Stimulated activated CD8-positive, alpha-beta memory T cell treated with anti-CD3 and anti-CD28 coated beads, Interleukin-15, amount 100 ng/mL, for 48 hours (primary cell): ENCODE results near the gene BCAS4.
"Not testable (repeated sequence)": the region's sequence is repeated elsewhere in the genome, so short reads cannot be mapped to it uniquely, and the experiment has no call there.

Experiments
- DNase-seq, 2 donors: peaks; one replicate each; pipeline ENCODE4 v3.0.0-alpha.2; 2020; ENCODE audit warnings: low read depth in 2 of 2

Gene BCAS4

GRCh38 chr20:50876063-50876685, 81.3 kb downstream of the BCAS4 start:
- DNase-seq = no peak

DNA sequence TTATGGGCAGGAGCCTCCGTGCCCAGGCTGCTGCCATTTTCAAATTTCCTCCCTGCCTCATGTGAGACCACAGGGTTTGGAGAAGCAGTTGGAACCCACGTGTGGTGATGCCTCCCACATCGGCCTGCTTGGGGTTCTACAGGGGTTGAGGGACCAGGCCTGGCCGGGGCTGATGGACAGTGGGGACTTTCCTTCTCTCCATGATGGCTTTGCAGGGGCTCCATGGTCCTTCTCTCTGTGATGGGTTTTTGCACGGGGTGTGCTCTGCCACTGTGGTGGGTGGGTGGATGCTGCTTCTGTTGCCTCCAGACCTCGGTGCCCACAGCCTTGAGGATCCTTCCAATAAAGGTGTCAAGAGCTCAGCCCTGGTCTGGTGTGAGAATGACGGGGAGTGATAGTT, 82.0 kb downstream of the BCAS4 start:
- no peak for DNase-seq

- DNase-seq = no peak
These were observed 82.4 kb downstream of the BCAS4 start for GRCh38 chr20:50877232-50877743.

DNA sequence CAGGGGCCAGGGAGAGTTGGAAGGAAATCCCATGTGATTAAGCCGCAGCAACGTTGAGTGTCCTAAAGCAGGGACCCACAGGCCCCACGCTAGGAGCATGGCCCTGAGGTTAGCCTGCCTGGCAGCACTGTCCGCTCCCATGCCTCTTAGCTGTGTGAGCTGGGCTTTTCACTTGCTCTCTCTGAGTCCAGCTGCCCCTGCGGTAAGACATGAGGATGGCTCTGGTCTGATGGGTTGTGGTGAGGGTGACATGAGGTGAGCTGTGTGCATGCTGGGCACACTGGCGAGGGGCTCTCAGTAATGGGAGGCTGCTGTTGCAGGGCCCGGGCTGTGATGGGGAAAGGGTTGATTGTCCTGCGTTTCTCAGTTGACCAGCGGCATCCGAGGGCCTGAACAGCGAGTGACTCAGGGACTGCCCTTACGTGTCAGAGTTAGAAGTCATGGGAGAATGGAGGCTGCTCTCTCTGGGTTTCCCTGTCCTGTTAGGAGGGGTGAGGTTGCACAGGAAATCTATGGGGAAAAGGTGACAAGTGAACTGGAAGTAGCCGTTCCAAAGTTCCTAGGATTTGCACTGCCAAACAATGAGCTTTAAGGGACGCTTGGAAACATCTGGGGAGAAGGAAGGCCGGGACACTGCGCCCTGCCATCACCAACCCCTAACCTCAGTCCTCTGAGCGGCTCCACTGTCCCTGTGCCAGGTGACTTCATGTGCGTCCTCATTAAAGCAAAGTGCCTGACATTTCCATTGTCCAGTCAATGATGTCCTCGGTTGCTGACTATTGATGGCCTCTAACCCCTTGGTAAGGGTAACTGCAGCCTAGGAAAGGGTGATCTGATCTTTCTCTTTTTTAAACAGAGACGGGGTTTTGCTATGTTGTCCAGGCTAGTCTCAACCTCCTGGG, 85.0 kb downstream of the BCAS4 start:
- DNase-seq = no peak

DNA sequence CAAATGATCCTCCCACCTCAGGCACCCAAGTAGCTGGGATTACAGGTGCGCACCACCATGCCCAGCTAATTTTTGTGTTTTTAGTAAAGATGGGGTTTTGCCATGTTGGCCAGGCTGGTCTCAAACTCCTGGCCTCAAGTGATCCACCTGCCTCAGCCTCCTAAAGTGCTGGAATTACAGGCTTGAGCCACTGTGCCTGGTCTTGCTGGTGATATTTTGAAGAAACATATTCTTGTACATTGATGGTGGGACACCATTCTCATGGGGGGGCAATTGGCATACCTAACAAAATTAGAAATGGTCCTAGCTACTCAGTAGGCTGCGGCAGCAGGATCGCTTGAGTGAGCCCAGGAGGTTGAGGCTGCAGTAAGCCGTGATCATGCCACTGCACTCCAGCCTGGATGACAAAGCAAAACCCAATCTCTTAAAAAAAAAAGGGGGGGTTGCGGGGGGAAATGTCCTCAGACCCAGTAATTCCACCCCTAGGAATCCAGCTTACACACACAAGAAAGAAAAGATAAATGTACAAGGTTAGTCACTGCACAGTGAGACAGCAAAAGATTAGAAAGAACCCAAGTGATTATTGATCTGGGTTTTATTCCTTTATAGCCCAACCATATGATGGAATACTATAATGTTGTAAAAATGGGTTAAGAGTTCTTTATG, 87.0 kb downstream of the BCAS4 start:
- DNase-seq = not testable (repeated sequence)

- DNase-seq = no peak
These were observed 89.0 kb downstream of the BCAS4 start for GRCh38 chr20:50883856-50884255.

GRCh38 chr20:50885068-50885467, 90.2 kb downstream of the BCAS4 start:
- no peak for DNase-seq

- no peak for DNase-seq
These were observed 90.9 kb downstream of the BCAS4 start for GRCh38 chr20:50885781-50886180.

DNA sequence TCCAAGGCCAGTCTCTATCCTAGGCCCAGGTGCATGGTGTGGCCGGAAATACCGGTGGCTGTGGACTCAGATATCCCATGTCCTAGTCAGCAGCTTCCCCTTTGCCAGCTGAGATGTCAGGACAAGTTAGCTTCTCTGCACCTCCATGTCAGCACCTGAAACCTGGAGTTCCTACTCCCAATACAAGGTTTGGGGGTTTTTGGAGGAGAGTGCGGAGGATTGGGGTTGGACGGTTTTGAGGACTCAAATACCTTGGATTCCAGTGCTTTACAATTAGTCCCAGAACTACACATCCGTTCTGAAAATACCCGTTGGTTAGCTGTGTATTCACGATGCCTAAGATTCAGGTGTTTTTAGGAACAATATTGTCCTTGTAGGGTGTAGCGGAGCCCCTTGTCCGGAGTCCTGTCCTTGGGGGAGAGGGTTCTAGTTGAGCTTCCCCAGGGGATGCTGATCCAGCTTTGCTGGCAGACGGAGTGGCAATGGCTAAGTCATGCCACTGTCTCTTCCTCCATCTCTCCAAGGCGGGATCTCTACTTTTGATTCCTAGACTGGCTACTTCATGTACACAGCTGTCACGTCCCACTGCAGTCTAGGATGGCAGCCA, 91.4 kb downstream of the BCAS4 start:
- no peak for DNase-seq

GRCh38 chr20:50887576-50887975, 92.7 kb downstream of the BCAS4 start:
- no peak for DNase-seq

DNA sequence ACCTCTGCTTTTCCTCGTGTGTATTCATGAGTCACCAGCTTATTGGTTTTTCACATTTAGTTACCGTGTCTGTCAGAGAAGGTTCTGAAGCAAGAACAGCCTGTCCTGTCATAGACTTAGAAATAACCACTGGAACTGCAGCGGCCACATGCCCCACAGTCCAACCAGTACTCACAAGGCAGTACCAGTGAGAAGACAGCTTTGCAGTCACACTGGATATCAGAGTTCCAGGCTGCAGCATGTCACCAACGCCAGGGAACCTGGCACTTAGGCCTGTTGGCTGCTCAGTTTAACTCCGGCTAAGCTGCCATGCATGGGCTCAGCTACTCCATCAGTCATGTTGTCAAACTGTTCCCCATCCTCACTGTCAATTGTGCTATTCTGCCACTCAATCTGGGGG, 96.3 kb downstream of the BCAS4 start:
- DNase-seq = no peak

- no peak for DNase-seq
These were observed 97.5 kb downstream of the BCAS4 start for GRCh38 chr20:50892394-50892793.

DNA sequence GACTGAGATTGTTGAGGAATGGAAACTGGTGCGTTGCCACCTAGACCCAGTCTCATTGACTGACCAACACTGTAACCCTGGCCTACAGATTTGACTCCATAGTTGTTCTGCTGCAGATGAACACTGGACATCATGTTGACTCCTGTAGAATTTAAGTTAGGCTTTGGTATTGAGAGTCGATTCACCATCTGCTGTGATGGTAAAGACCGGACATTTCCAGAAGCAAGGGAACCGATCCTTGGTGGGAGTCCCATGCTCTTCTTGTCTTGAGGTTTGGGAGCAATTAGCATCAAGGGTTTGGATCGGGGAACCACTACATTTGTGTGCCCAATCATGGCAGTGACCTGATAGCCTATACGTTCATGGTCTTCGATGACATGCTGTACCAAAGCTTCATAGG, 98.8 kb downstream of the BCAS4 start:
- no peak for DNase-seq

- no peak for DNase-seq
These were observed 100.4 kb downstream of the BCAS4 start for GRCh38 chr20:50895111-50895830.

DNA sequence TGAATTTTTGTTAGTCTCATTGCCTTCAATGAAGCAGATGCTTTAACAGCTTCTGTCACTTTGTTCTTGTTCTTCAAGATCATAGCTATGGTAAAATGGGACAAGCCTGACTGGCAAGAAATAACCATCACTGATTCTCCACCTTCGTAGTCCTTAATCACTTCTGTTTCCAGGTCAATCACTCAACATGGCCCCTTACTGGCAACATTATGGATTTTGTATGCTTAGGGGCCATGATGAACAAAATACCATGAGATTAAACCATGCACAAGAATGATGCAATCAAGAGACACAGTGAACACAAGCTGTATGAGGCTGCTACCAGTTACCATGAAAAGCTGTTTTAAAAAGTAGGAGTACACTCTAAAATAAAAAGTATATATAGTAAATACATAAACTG, 103.6 kb downstream of the BCAS4 start:
- DNase-seq = no peak

DNA sequence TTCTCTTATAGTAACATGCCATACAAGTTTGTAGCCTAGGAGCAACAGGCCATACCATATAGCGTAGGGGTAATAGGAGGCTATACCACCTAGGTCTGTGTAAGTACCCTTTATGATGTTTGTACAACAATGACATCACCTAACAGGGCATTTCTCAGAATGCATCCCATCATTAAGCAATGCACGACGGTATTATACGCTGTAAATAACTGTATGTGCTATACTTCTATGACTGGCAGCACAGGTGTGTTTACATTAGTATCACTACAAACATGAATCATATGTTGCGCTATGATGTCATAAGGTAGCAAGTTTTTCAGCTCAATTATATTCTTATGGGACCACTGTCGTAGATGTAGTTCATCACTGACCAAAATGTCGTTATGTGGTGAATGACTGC, 105.4 kb downstream of the BCAS4 start:
- DNase-seq = no peak

- no peak for DNase-seq
These were observed 106.4 kb downstream of the BCAS4 start for GRCh38 chr20:50901301-50901700.

GRCh38 chr20:50903353-50904051, 108.6 kb downstream of the BCAS4 start:
- no peak for DNase-seq

DNA sequence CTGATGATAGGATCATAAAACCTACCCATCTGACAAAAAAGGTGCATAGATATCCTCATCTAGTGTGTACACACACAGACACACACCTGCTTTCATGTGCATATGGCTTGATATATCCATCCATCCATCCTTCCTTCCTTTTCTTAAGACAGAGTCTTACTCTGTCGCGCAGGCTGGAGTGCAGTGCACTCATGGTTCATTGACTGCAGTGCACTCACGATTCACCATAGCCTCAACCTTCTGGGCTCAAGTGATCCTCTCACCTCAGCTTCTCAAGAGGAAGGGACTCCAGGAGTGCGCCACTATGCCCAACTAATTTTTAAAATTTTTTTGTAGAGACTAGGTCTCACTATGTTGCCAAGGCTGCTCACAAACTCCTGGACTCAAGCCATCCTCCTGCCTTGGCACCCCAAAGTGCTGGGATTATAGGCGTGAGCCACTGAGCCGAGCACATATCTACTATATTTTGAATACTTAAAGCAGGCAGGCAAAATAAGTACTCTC, 109.3 kb downstream of the BCAS4 start:
- no peak for DNase-seq

GRCh38 chr20:50909413-50909812, 114.6 kb downstream of the BCAS4 start:
- no peak for DNase-seq

DNA sequence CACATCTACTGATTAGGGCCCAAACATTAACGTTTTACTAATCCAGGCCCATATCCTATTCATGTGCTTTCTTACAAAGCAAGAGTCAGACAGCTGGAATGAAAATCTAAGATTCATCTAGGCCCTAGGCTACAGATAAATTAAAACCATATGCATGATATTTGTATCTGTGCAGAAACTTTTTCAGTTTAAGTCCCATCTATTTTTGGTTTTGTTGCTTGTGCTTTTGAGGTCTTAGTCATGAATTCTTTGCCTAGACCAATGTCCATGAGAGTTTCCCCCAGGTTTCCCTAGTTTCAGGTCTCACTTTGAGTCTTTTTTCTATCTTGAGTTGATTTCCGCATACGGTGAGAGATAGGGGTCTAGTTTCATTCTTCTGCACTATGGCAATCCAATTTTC, 116.2 kb downstream of the BCAS4 start:
- DNase-seq = no peak
